ENCODE results near the gene C4BPB. TPM values are rescaled to one million over a fixed set of nuclear protein-coding genes. Genes with fewer than 3 reads are reported as not detected.
"Not testable (repeated sequence)": the region's sequence is repeated elsewhere in the genome, so short reads cannot be mapped to it uniquely, and the experiment has no call there.

Gene C4BPB
- total RNA-seq = not detected

- Histone ChIP-seq H3K4me3 (ENCODE audit: low read length in 3 of 3) (no peak within 1 kb of the TSS), H3K27me3 (ENCODE audit: control insufficient read depth in 3 of 3, insufficient read depth in 3 of 3, low read length in 3 of 3) (no peaks in the 10 kb centered on the region), H3K27ac (ENCODE audit: low read depth, low read length) (no peak within 1 kb of the TSS), H3K9ac (ENCODE audit: low read depth in 1 of 3, low read length in 3 of 3) (no peak within 1 kb of the TSS), H3K4me1 (ENCODE audit: control insufficient read depth in 3 of 3, insufficient read depth in 3 of 3, low read length in 3 of 3) (peaks cover 0 to 4% (median 3%) of the 10 kb centered on the region in 3 donors), H3K9me3 (ENCODE audit: control insufficient read depth in 3 of 3, low read length in 3 of 3) (no peaks in the 10 kb centered on the region), H3K36me3 (ENCODE audit: control insufficient read depth in 3 of 3, insufficient read depth in 3 of 3, low read length in 3 of 3) (no peaks in the 10 kb centered on the region)
These were observed at the start of gene C4BPB for GRCh38 chr1:207088701-207089626. C4BPB (plus strand) TSS chr1:207088860; CDS start chr1:207089532, 672 bp downstream.

GRCh38 chr1:207039380-207040180 lies 49.1 kb upstream of the C4BPB start:
- Histone ChIP-seq H3K4me1 (ENCODE audit: control insufficient read depth in 3 of 3, insufficient read depth in 3 of 3, low read length in 3 of 3) (no peaks in the 10 kb centered on the region), H3K36me3 (ENCODE audit: control insufficient read depth in 3 of 3, insufficient read depth in 3 of 3, low read length in 3 of 3) (no peaks in the 10 kb centered on the region), H3K9ac (ENCODE audit: low read depth in 1 of 3, low read length in 3 of 3) (no peak overlapping the region), H3K9me3 (ENCODE audit: control insufficient read depth in 3 of 3, low read length in 3 of 3) (no peaks in the 10 kb centered on the region), H3K27ac (ENCODE audit: low read depth, low read length) (no peak overlapping the region), H3K27me3 (ENCODE audit: control insufficient read depth in 3 of 3, insufficient read depth in 3 of 3, low read length in 3 of 3) (no peaks in the 10 kb centered on the region), H3K4me3 (ENCODE audit: low read length in 3 of 3) (no peak overlapping the region)

- Histone ChIP-seq H3K9me3 (ENCODE audit: control insufficient read depth in 3 of 3, low read length in 3 of 3) (no peaks in the 10 kb centered on the region), H3K4me3 (ENCODE audit: low read length in 3 of 3) (no peak overlapping the region), H3K9ac (ENCODE audit: low read depth in 1 of 3, low read length in 3 of 3) (no peak overlapping the region), H3K36me3 (ENCODE audit: control insufficient read depth in 3 of 3, insufficient read depth in 3 of 3, low read length in 3 of 3) (no peaks in the 10 kb centered on the region), H3K4me1 (ENCODE audit: control insufficient read depth in 3 of 3, insufficient read depth in 3 of 3, low read length in 3 of 3) (no peaks in the 10 kb centered on the region), H3K27ac (ENCODE audit: low read depth, low read length) (no peak overlapping the region), H3K27me3 (ENCODE audit: control insufficient read depth in 3 of 3, insufficient read depth in 3 of 3, low read length in 3 of 3) (no peaks in the 10 kb centered on the region)
These were observed 48.5 kb upstream of the C4BPB start for GRCh38 chr1:207040181-207040533.

- H3K27ac ChIP-seq (ENCODE audit: low read depth, low read length); H3K4me3 ChIP-seq (ENCODE audit: low read length in 3 of 3); H3K9me3 ChIP-seq (ENCODE audit: control insufficient read depth in 3 of 3, low read length in 3 of 3); H3K36me3 ChIP-seq (ENCODE audit: control insufficient read depth in 3 of 3, insufficient read depth in 3 of 3, low read length in 3 of 3); H3K4me1 ChIP-seq (ENCODE audit: control insufficient read depth in 3 of 3, insufficient read depth in 3 of 3, low read length in 3 of 3); H3K9ac ChIP-seq (ENCODE audit: low read depth in 1 of 3, low read length in 3 of 3); H3K27me3 ChIP-seq (ENCODE audit: control insufficient read depth in 3 of 3, insufficient read depth in 3 of 3, low read length in 3 of 3): not testable (repeated sequence)
These were observed 47.3 kb upstream of the C4BPB start for GRCh38 chr1:207041397-207041796.

GRCh38 chr1:207045453-207045852 lies 43.2 kb upstream of the C4BPB start:
- Histone ChIP-seq H3K9ac (ENCODE audit: low read depth in 1 of 3, low read length in 3 of 3) (no peak overlapping the region), H3K36me3 (ENCODE audit: control insufficient read depth in 3 of 3, insufficient read depth in 3 of 3, low read length in 3 of 3) (peaks cover 8 to 10% (median 10%) of the 10 kb centered on the region in 3 donors), H3K9me3 (ENCODE audit: control insufficient read depth in 3 of 3, low read length in 3 of 3) (no peaks in the 10 kb centered on the region), H3K27ac (ENCODE audit: low read depth, low read length) (no peak overlapping the region), H3K4me3 (ENCODE audit: low read length in 3 of 3) (no peak overlapping the region), H3K27me3 (ENCODE audit: control insufficient read depth in 3 of 3, insufficient read depth in 3 of 3, low read length in 3 of 3) (no peaks in the 10 kb centered on the region), H3K4me1 (ENCODE audit: control insufficient read depth in 3 of 3, insufficient read depth in 3 of 3, low read length in 3 of 3) (peaks cover 6 to 13% (median 8%) of the 10 kb centered on the region in 3 donors)

- H3K9ac ChIP-seq (ENCODE audit: low read depth in 1 of 3, low read length in 3 of 3) = peak overlapping the region in 1 of 3 donors; percentile 40
- no peaks in the 10 kb centered on the region for H3K27me3 ChIP-seq (ENCODE audit: control insufficient read depth in 3 of 3, insufficient read depth in 3 of 3, low read length in 3 of 3)
- peaks cover 8 to 10% (median 10%) of the 10 kb centered on the region in 3 donors for H3K36me3 ChIP-seq (ENCODE audit: control insufficient read depth in 3 of 3, insufficient read depth in 3 of 3, low read length in 3 of 3)
- H3K4me1 ChIP-seq (ENCODE audit: control insufficient read depth in 3 of 3, insufficient read depth in 3 of 3, low read length in 3 of 3) = peaks cover 13 to 25% (median 17%) of the 10 kb centered on the region in 3 donors
- no peak overlapping the region for H3K4me3 ChIP-seq (ENCODE audit: low read length in 3 of 3)
- no peak overlapping the region for H3K27ac ChIP-seq (ENCODE audit: low read depth, low read length)
- H3K9me3 ChIP-seq (ENCODE audit: control insufficient read depth in 3 of 3, low read length in 3 of 3) = no peaks in the 10 kb centered on the region
These were observed 41.2 kb upstream of the C4BPB start for GRCh38 chr1:207047505-207047904.

- peaks cover 17 to 26% (median 19%) of the 10 kb centered on the region in 3 donors for H3K4me1 ChIP-seq (ENCODE audit: control insufficient read depth in 3 of 3, insufficient read depth in 3 of 3, low read length in 3 of 3)
- peaks cover 8 to 10% (median 10%) of the 10 kb centered on the region in 3 donors for H3K36me3 ChIP-seq (ENCODE audit: control insufficient read depth in 3 of 3, insufficient read depth in 3 of 3, low read length in 3 of 3)
- H3K4me3 ChIP-seq (ENCODE audit: low read length in 3 of 3) = no peak overlapping the region
- no peaks in the 10 kb centered on the region for H3K9me3 ChIP-seq (ENCODE audit: control insufficient read depth in 3 of 3, low read length in 3 of 3)
- no peak overlapping the region for H3K27ac ChIP-seq (ENCODE audit: low read depth, low read length)
- no peak overlapping the region for H3K9ac ChIP-seq (ENCODE audit: low read depth in 1 of 3, low read length in 3 of 3)
- H3K27me3 ChIP-seq (ENCODE audit: control insufficient read depth in 3 of 3, insufficient read depth in 3 of 3, low read length in 3 of 3) = no peaks in the 10 kb centered on the region
These were observed 40.6 kb upstream of the C4BPB start for GRCh38 chr1:207048041-207048440.

- Histone ChIP-seq H3K36me3 (ENCODE audit: control insufficient read depth in 3 of 3, insufficient read depth in 3 of 3, low read length in 3 of 3) (peaks cover 8 to 10% (median 10%) of the 10 kb centered on the region in 3 donors), H3K4me3 (ENCODE audit: low read length in 3 of 3) (no peak overlapping the region), H3K4me1 (ENCODE audit: control insufficient read depth in 3 of 3, insufficient read depth in 3 of 3, low read length in 3 of 3) (peaks cover 17 to 32% (median 22%) of the 10 kb centered on the region in 3 donors), H3K27me3 (ENCODE audit: control insufficient read depth in 3 of 3, insufficient read depth in 3 of 3, low read length in 3 of 3) (no peaks in the 10 kb centered on the region), H3K9ac (ENCODE audit: low read depth in 1 of 3, low read length in 3 of 3) (no peak overlapping the region), H3K27ac (ENCODE audit: low read depth, low read length) (no peak overlapping the region), H3K9me3 (ENCODE audit: control insufficient read depth in 3 of 3, low read length in 3 of 3) (no peaks in the 10 kb centered on the region)
These were observed 39.6 kb upstream of the C4BPB start for GRCh38 chr1:207049054-207049453.

GRCh38 chr1:207049514-207049913 lies 39.1 kb upstream of the C4BPB start:
- peaks cover 8 to 10% (median 10%) of the 10 kb centered on the region in 3 donors for H3K36me3 ChIP-seq (ENCODE audit: control insufficient read depth in 3 of 3, insufficient read depth in 3 of 3, low read length in 3 of 3)
- peak overlapping the region in 1 of 3 donors; percentile 97 for H3K4me3 ChIP-seq (ENCODE audit: low read length in 3 of 3)
- H3K9me3 ChIP-seq (ENCODE audit: control insufficient read depth in 3 of 3, low read length in 3 of 3) = no peaks in the 10 kb centered on the region
- no peaks in the 10 kb centered on the region for H3K27me3 ChIP-seq (ENCODE audit: control insufficient read depth in 3 of 3, insufficient read depth in 3 of 3, low read length in 3 of 3)
- peaks cover 17 to 32% (median 22%) of the 10 kb centered on the region in 3 donors for H3K4me1 ChIP-seq (ENCODE audit: control insufficient read depth in 3 of 3, insufficient read depth in 3 of 3, low read length in 3 of 3)
- peak overlapping the region in 1 of 3 donors; percentile 76 for H3K9ac ChIP-seq (ENCODE audit: low read depth in 1 of 3, low read length in 3 of 3)
- no peak overlapping the region for H3K27ac ChIP-seq (ENCODE audit: low read depth, low read length)

Data from skeletal muscle tissue (tissue), 4 donors.